Ascending aorta (tissue), 2 donors: ENCODE measurements around the gene ZG16. TPM values are rescaled to one million over a fixed set of nuclear protein-coding genes. Genes with fewer than 3 reads are reported as not detected.
A peak's percentile ranks its signal among the peaks of the same experiment; 100 is the strongest.
"Not testable (repeated sequence)": the region's sequence is repeated elsewhere in the genome, so short reads cannot be mapped to it uniquely, and the experiment has no call there.

Source experiments
- DNase-seq, 2 donors: peaks; one replicate each; pipeline ENCODE4 v3.0.0-alpha.2; 2019; ENCODE audit warnings: low spot score in 2 of 2
- H3K27ac ChIP-seq, 2 donors: fragments of 200-600 bp; sonication (generic); one replicate each; pipeline ENCODE4 v1.5.1; 2016 to 2017; ENCODE audit warnings: mild to moderate bottlenecking in 1 of 2
- H3K27me3 ChIP-seq: fragments of 200-600 bp; sonication (generic); one replicate; pipeline ENCODE4 v1.5.1; 2017
- H3K36me3 ChIP-seq, 2 donors: fragments of 200-600 bp; sonication (generic); one replicate each; pipeline ENCODE4 v1.5.1; 2016
- H3K4me1 ChIP-seq, 2 donors: fragments of 200-600 bp; sonication (generic); one replicate each; pipeline ENCODE4 v1.5.1; 2016 to 2017; ENCODE audit warnings: mild to moderate bottlenecking in 1 of 2
- H3K4me3 ChIP-seq, 2 donors: fragments of 200-600 bp; sonication (generic); one replicate each; pipeline ENCODE4 v1.5.1; 2016 to 2017; ENCODE audit warnings: mild to moderate bottlenecking in 1 of 2
- H3K9me3 ChIP-seq, 2 donors: fragments of 200-600 bp; sonication (generic); one replicate each; pipeline ENCODE4 v1.5.1; 2016
- CTCF ChIP-seq, 3 experiments: fragments of 200-600 bp in 2 of 3; fragments of 450-650 bp in 1 of 3; sonication (generic) in 2 of 3; IDR thresholded peaks; one replicate each; pipeline ENCODE4 v1.5.1; 2016 to 2019; ENCODE audit warnings: antibody characterized with exemption in 3 of 3, mild to moderate bottlenecking in 1 of 3, moderate library complexity in 1 of 3
- intact Hi-C: fragments of 100-400 bp; cut with DNase I; formaldehyde crosslinking; loops from one replicate; pipeline ENCODE4 v1.15.1; 2023
- total RNA-seq: library from RNA; depleted of rRNA; stranded (reverse); fragments of >200 nt; gene quantifications from one replicate; pipeline ENCODE4 v1.1.0, GENCODE V29; 2016

Gene ZG16
- total RNA-seq = 0.21 TPM

GRCh38 chr16:29777576-29778350 lies at the start of gene ZG16:
Gene ZG16, plus strand, starts transcription at chr16:29778256. Its CDS starts 1,011 bp downstream, at chr16:29779267.
- TF ChIP-seq CTCF (IDR thresholded peaks at IDR 0.05) = no peak
- Histone ChIP-seq H3K9me3 (no peaks in the 10 kb centered on the region), H3K4me1 (no peaks in the 10 kb centered on the region), H3K4me3 (no peak within 1 kb of the TSS), H3K27ac (no peak within 1 kb of the TSS), H3K36me3 (no peaks in the 10 kb centered on the region), H3K27me3 (no peaks in the 10 kb centered on the region)
- no peak for DNase-seq
- intact Hi-C loops = no loop called here

DNA sequence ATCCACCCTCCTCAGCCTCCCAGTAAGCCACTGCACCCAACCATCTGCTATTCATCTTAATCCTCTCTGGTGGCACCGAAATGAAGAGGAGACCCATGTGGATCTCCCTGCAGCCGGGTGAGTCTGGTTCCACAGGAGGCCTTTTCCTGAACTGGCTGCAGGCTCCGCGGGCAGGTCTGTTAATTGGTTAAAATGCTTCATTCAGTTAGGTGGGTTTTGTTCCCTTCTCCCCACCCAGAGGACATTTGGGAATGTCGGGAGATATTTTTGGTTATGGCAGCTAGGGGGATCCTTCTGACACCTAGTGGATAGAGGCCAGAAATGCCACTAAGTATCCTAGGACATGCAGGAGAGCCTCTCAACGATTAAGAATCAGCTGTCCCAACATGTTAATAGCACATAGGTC lies 48.9 kb upstream of the ZG16 start:
- H3K27me3 ChIP-seq = no peaks in the 10 kb centered on the region
- no peak overlapping the region for H3K27ac ChIP-seq
- no peaks in the 10 kb centered on the region for H3K36me3 ChIP-seq
- DNase-seq = no peak
- H3K9me3 ChIP-seq = no peaks in the 10 kb centered on the region
- intact Hi-C loops = no loop called here
- peak in 2 of 3 experiments; percentile 18 to 46 for TF ChIP-seq CTCF (IDR thresholded peaks at IDR 0.05)
- H3K4me3 ChIP-seq = no peak overlapping the region
- no peaks in the 10 kb centered on the region for H3K4me1 ChIP-seq

DNA sequence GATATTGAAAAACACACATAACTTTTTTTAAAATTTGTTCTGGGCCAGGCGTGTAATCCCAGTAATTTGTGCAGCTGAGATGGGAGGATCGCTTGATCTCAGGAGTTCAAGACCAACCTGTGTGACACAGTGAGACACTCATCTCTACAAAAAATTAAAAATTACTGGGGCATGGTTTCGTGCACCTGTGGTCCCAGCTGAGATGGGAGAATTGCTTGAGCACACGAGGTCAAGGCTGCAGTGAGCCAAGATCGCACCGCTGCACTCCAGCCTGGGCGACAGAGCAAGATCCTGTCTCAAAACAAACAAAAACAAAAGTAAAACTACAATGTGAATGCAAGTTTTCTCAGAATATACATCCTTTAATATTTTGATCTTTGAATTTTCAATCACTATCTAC lies 47.4 kb upstream of the ZG16 start:
- no peaks in the 10 kb centered on the region for H3K36me3 ChIP-seq
- H3K27ac ChIP-seq = no peak overlapping the region
- no peaks in the 10 kb centered on the region for H3K9me3 ChIP-seq
- DNase-seq = no peak
- H3K27me3 ChIP-seq = no peaks in the 10 kb centered on the region
- no peaks in the 10 kb centered on the region for H3K4me1 ChIP-seq
- H3K4me3 ChIP-seq = no peak overlapping the region
- no peak for TF ChIP-seq CTCF (IDR thresholded peaks at IDR 0.05)
- intact Hi-C loops = no loop called here

- H3K27me3 ChIP-seq, H3K36me3 ChIP-seq, intact Hi-C loops, H3K9me3 ChIP-seq, DNase-seq, H3K4me1 ChIP-seq, H3K27ac ChIP-seq, H3K4me3 ChIP-seq: not testable (repeated sequence)
Observed at GRCh38 chr16:29731768-29732601, 46.1 kb upstream of the ZG16 start.

DNA sequence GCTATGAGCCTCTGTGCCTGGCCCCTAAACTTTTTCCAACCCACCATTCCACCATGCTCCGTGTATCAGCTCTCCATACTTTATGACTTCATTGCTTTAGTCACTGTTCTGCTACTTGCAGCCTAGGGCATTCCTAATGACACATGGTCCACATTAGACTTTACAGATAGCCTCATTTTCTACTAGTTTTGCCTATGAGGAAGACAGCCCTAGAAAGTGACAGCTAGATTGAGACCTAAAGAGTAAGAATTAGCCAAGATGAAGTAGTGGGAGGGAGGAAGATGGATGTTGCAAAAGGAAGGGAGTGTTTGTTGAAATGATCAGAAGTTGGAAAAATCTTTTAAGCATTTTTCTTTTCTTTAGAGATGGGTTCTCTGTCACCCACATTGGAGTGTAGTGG lies 43.3 kb upstream of the ZG16 start:
- Histone ChIP-seq H3K4me1 (no peaks in the 10 kb centered on the region), H3K27me3 (no peaks in the 10 kb centered on the region), H3K4me3 (no peak overlapping the region), H3K36me3 (no peaks in the 10 kb centered on the region), H3K9me3 (no peaks in the 10 kb centered on the region), H3K27ac (no peak overlapping the region)
- no peak for TF ChIP-seq CTCF (IDR thresholded peaks at IDR 0.05)
- intact Hi-C loops = no loop called here
- no peak for DNase-seq

- no peaks in the 10 kb centered on the region for H3K36me3 ChIP-seq
Observed at GRCh38 chr16:29736112-29736511, 41.9 kb upstream of the ZG16 start.

More at GRCh38 chr16:29736112-29736511, 41.9 kb upstream of the ZG16 start:
- Histone ChIP-seq H3K4me3 (no peak overlapping the region), H3K4me1 (no peaks in the 10 kb centered on the region), H3K27ac (no peak overlapping the region), H3K27me3 (no peaks in the 10 kb centered on the region), H3K9me3 (no peaks in the 10 kb centered on the region)
- no peak for DNase-seq
- no peak for TF ChIP-seq CTCF (IDR thresholded peaks at IDR 0.05)
- intact Hi-C loops = no loop called here
